ENCODE measurements around the gene CHST11. TPM values are rescaled to one million over a fixed set of nuclear protein-coding genes. Genes with fewer than 3 reads are reported as not detected.

The CHST11 gene
- total RNA-seq, 2 donors from 2014 or later, result 7.8 to 11.9 TPM

DNA sequence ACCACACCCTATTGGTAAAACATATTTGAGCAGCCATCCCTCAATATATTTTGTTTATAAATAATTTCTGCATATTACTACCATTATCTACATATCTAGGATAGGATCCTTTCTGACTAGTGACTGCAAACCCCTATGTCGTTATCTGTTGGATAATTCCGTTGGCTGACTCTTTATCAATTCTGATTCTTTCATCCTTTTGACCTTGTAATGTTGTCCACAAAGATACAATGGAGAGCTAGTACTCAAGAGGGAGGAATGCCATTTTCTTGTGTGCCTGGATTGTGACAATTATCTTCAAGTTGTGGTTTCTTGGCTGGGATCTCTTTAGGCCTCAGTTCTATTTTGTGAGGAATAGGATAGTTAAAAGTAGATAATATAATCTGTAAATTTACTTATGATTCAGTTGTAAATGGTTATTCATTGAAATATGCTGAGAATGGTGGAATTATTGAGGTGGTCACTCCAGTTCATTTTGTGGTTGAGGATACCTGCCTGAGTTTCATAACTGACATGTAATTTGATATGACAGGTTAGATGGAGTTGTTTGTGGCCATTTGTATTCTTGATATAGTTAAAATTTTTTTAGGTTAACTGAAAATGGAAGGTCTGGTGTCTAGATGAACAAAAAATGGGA lies 10.1 kb downstream of the CHST11 start:
- TF ChIP-seq, protein P1, sequence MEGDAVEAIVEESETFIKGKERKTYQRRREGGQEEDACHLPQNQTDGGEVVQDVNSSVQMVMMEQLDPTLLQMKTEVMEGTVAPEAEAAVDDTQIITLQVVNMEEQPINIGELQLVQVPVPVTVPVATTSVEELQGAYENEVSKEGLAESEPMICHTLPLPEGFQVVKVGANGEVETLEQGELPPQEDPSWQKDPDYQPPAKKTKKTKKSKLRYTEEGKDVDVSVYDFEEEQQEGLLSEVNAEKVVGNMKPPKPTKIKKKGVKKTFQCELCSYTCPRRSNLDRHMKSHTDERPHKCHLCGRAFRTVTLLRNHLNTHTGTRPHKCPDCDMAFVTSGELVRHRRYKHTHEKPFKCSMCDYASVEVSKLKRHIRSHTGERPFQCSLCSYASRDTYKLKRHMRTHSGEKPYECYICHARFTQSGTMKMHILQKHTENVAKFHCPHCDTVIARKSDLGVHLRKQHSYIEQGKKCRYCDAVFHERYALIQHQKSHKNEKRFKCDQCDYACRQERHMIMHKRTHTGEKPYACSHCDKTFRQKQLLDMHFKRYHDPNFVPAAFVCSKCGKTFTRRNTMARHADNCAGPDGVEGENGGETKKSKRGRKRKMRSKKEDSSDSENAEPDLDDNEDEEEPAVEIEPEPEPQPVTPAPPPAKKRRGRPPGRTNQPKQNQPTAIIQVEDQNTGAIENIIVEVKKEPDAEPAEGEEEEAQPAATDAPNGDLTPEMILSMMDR (IDR thresholded peaks at IDR 0.05), result no peak
- DNase-seq (ENCODE audit: low spot score), result no peak
- no peak overlapping the region for H3K27ac ChIP-seq
- H3K4me1 ChIP-seq, result peaks cover 0 to 21% of the 10 kb centered on the region in 2 donors
- H3K27me3 ChIP-seq, result no peaks in the 10 kb centered on the region
- no peak overlapping the region for H3K4me3 ChIP-seq
- H3K36me3 ChIP-seq, result no peaks in the 10 kb centered on the region
- no peaks in the 10 kb centered on the region for H3K9me3 ChIP-seq

DNA sequence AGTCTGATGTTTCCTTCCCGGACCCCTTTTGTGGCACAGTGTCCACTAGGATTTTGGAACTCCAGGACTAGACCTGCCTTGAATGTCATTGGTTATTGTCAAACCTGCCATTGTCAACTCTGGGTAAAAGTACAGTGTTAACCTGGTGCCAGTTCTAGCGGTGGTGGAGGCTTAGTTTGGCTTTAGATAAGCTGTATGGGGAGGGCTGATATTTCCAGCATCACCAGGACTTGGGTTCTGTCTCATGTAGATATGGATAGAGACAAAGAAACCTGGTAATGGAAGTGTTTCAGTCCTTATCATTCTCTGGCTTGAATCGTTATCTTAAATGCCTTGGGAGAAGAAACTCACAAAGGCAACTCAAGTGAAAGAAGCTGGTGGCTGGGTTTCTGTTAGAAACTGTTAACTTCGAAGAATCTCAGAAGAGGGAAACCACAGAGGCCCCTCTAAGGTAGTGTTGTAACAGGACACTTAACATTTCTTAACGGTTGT lies 10.6 kb downstream of the CHST11 start:
- H3K27ac ChIP-seq, result no peak overlapping the region
- TF ChIP-seq, protein P1 (IDR thresholded peaks at IDR 0.05), result no peak
- DNase-seq (ENCODE audit: low spot score), result no peak

DNA sequence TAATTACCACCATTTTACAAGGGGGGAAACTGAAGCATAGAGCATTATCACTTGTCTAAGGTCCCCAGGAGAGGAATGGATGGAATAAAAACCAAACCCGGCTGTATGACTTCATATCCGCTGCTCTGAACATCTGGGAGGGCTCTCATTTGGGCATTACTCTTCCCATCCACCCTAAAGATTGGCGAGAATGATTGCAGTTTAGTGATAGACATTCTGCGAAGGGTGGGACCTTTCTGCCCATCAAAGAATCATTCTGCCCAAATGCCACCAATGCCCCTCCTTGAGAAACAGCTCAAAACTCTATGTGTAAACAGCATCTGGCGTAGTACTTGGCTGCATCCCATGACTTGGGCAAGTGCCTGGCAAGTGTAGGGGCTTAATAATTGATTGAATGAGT lies 11.6 kb downstream of the CHST11 start:
- TF ChIP-seq, protein P1 (IDR thresholded peaks at IDR 0.05), result no peak
- Histone ChIP-seq H3K4me1 (peaks cover 0 to 14% of the 10 kb centered on the region in 2 donors), H3K4me3 (no peak overlapping the region), H3K36me3 (no peaks in the 10 kb centered on the region), H3K9me3 (no peaks in the 10 kb centered on the region), H3K27ac (no peak overlapping the region), H3K27me3 (no peaks in the 10 kb centered on the region)
- DNase-seq (ENCODE audit: low spot score), result no peak

More for the DNA sequence above, 10.6 kb downstream of the CHST11 start:
- Histone ChIP-seq H3K36me3 (no peaks in the 10 kb centered on the region), H3K4me3 (no peak overlapping the region), H3K4me1 (peaks cover 0 to 18% of the 10 kb centered on the region in 2 donors), H3K9me3 (no peaks in the 10 kb centered on the region), H3K27me3 (no peaks in the 10 kb centered on the region)

DNA sequence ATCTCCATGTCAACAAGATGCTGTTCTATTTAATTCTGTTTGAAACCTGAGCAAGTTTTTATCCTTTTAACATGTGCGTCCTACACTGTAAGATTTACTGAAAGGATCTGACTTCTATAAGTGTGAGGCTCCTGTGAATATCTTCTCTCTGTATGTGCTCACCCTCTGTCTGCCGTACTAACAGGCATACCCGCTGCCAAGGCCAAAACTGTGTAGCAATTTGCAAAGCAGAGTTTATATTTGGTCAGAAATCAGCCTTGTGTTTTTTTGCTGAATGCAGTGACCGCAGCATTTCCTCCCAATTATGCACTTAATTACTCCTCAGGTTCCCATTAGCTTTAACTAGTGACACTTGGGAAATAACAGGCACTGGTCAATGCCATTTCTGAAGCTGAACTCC lies 12.3 kb downstream of the CHST11 start:
- Histone ChIP-seq H3K27me3 (no peaks in the 10 kb centered on the region), H3K36me3 (no peaks in the 10 kb centered on the region), H3K9me3 (no peaks in the 10 kb centered on the region), H3K4me3 (no peak overlapping the region), H3K4me1 (peaks cover 0 to 7% of the 10 kb centered on the region in 2 donors), H3K27ac (no peak overlapping the region)
- TF ChIP-seq, protein P1 (IDR thresholded peaks at IDR 0.05), result no peak
- no peak for DNase-seq (ENCODE audit: low spot score)

DNA sequence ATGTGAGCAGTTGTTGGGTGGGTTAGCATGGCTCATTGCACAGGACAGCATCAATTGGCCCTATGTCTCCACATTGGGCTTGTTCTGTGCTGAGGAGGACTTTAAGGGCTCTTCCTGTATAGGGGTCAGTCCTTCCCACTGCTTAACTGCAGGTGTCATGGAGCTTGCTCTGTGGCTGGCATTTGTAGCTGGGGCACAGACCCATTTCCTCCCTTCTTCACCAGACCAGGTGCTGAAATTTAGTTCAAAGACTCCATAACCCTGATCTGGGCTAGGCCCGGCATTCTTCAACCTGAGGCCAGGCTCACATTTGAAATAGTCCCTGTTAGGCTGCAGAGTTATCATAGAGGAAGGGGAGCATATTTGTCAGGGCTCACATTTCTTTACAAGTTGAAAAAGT lies 12.8 kb downstream of the CHST11 start:
- DNase-seq (ENCODE audit: low spot score), result no peak
- no peaks in the 10 kb centered on the region for H3K9me3 ChIP-seq
- H3K27me3 ChIP-seq, result no peaks in the 10 kb centered on the region
- no peak overlapping the region for H3K27ac ChIP-seq
- TF ChIP-seq, protein P1 (IDR thresholded peaks at IDR 0.05), result no peak
- H3K4me3 ChIP-seq, result no peak overlapping the region
- no peaks in the 10 kb centered on the region for H3K36me3 ChIP-seq
- H3K4me1 ChIP-seq, result peaks cover 0 to 5% of the 10 kb centered on the region in 2 donors

DNA sequence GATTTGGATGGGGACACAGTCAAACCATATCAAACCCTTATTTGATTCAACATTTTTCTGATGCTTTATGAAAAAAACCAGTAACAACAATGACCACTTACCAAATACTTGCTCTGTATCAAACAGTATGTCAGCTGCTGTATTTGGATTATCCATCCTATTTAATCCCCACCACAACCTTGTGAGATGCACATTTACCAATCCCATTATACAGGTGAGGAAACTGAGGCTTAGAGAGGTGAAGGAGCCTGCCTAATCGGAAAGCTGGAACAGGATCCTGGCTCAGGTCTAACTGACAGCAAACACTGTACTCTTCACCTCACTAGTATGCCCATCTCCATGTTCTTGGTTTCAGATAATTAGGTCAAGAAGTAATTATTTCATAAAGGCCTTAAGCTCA lies 13.8 kb downstream of the CHST11 start:
- no peaks in the 10 kb centered on the region for H3K9me3 ChIP-seq
- no peaks in the 10 kb centered on the region for H3K36me3 ChIP-seq
- no peak overlapping the region for H3K4me3 ChIP-seq
- peaks cover 0 to 5% of the 10 kb centered on the region in 2 donors for H3K4me1 ChIP-seq
- DNase-seq (ENCODE audit: low spot score), result no peak
- no peak overlapping the region for H3K27ac ChIP-seq
- TF ChIP-seq, protein P1 (IDR thresholded peaks at IDR 0.05), result no peak
- H3K27me3 ChIP-seq, result no peaks in the 10 kb centered on the region

Data from right atrium auricular region (tissue), 2 donors.